NCI-H226 (cell line): Measurements from ENCODE around the gene CDAN1.

Experiments used
- DNase-seq: peaks from one replicate; pipeline ENCODE4 v3.0.0-alpha.2; 2015

CDAN1 gene

DNA sequence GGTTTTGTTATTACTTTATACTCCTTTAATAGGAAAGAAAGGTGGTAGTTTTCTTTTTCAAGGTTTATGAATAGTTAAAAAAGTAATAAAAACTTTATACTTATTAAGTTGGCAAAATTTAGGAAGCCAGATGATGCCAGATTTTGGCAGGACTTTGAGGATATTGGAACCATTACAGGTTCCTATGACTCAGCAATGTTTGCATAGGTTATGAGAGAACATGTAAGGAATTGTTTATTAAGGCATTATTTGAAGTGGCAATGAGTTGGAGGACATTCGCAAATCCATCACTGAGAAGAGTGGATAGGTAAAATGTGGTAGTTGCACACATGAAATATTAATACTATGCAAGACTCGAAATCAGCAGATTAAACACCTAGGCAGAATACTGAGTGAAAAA is 29.9 kb downstream of the CDAN1 start:
- no peak for DNase-seq

DNA sequence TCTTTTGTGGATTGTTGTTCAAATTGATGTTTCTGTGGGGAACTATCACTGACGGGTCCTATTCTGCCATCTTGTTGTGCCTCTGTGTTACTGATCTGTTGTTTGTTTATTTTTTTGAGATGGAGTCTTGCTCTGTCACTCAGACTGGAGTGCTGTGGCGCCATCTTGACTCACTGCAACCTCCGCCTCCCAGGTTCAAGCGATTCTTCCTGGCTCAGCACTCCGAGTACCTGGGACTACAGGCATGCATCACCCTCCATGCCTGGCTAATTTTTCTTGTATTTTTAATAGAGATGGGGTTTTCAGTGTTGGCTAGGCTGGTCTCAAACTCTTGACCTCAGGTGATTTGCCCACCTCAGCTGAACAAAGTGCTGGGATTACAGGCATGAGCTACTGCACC is 31.6 kb downstream of the CDAN1 start:
- DNase-seq: no peak

DNA sequence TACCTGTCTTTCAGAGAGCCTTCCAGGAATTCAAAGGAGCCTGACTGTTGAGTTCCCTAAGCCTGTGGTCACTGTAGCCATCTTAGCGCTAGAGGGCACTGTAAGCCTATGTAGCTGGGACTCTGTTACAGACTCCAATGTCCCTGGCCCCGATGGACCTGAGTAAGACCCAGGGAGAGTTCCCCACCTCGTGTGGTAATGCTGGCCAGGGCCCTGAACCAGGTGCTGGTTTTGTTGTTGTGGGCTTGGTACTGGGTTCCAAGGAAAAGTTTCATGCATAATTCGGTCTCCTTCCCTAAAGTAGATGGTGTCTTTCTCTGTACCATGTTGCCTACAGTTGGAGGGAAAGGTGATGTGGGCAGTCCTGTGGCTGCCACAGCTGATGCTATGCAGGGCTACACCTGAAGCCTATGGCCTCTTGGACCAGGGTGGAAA is 32.4 kb downstream of the CDAN1 start:
- DNase-seq: no peak

DNA sequence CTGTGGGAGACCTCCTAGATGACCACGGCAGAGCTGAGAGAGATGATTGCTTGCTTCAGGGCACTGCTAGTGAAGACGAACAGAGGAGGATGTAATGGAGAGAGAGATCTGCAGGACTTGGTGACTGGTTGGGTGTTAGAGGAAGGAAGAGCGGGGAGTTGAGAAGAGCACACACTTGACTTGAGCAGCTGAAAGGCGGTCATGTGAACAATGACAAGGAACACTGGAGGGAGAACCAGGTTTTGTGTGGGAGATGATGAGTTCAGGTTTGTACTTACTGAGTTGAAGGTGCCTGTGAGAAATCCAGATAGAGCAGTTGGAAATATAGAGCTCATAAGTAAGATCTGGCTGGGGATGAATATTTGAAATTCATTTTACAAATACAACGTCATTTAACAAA is 40.3 kb downstream of the CDAN1 start:
- DNase-seq: no peak

- no peak for DNase-seq
Measured at GRCh38 chr15:42695527-42696071, 41.3 kb downstream of the CDAN1 start.

DNA sequence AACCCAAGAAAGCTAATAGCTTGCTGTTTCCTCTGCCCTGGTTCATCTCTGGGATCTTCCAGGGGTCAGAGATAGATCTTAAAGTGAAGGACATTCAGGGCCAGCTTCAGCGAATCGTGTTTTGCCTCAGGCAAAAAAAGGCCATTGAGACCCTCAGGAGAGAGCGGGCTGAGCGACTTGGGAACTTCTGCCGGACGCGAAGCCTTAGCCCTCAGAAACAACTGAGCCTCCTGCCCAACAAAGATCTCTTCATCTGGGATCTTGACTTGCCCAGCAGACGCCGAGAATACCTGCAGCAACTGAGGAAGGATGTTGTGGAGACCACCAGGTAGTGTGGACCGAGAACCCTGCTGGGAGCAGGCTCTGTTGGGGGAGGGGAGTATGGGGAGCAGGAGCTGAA is 42.5 kb downstream of the CDAN1 start:
- DNase-seq: no peak

DNA sequence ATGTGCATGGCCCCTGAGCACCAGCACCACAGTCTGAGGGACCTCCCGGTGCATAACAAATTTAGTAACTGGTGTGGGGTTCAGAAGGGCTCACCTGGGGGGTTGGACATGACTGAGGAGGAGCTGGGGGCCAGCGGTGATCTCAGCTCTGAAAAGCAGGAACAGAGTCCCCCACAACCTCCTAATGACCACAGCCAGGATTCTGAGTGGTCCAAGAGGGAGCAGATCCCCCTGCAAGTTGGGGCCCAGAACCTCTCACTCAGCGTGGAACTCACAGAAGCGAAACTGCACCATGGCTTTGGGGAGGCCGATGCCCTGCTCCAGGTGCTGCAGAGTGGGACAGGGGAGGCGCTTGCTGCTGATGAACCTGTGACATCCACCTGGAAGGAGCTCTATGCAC is 43.0 kb downstream of the CDAN1 start:
- DNase-seq: no peak

DNA sequence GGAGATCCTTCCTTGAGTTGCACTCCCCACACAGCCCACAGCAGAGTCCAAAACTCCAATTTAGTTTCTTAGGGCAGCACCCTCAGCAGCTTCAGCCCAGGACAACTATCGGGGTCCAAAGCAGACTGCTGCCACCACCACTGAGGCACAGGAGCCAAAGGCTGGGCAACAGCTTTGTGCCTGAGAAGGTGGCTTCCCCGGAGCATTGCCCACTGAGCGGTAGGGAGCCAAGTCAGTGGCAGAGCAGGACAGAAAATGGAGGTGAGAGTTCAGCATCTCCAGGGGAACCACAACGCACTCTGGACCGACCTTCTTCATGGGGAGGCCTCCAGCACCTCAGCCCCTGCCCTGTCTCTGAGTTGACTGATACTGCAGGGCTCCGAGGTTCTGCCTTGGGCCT is 43.4 kb downstream of the CDAN1 start:
- DNase-seq: no peak

GRCh38 chr15:42692997-42693396 is 43.9 kb downstream of the CDAN1 start:
- DNase-seq: no peak

GRCh38 chr15:42692536-42692935 is 44.4 kb downstream of the CDAN1 start:
- DNase-seq: no peak

GRCh38 chr15:42691770-42692169 is 45.2 kb downstream of the CDAN1 start:
- no peak for DNase-seq

GRCh38 chr15:42691308-42691707 is 45.6 kb downstream of the CDAN1 start:
- DNase-seq: no peak

DNA sequence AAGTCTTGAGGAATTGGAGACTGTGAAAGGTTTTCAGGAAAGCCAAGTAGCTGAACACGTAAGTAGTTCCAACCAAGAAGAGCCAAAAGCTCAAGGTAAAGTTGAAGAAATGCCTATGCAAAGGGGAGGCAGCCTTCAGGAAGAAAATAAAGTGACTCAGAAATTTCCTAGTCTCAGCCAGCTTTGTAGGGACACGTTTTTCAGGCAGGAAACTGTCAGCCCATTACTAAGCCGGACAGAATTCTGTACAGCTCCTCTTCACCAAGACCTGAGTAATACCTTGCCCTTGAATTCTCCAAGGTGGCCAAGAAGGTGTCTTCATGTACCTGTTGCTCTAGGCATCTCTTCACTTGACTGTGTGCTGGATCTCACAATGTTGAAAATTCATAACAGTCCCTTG is 48.6 kb downstream of the CDAN1 start:
- DNase-seq: no peak

DNA sequence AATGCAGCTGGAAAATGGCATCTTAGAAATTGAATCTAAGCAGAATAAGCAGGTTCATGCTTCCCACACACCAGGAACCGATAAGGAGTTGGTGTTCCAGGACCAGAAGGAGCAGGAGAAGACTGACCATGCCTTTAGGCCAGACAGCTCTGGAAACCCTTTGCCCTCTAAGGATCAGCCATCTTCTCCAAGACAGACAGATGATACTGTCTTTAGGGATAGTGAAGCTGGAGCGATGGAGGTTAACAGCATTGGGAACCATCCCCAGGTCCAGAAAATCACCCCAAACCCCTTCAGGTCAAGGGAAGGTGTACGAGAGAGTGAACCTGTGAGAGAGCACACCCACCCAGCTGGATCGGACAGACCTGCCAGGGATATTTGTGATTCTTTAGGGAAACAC is 49.2 kb downstream of the CDAN1 start:
- no peak for DNase-seq

GRCh38 chr15:42686281-42686680 is 50.6 kb downstream of the CDAN1 start:
- DNase-seq: no peak

DNA sequence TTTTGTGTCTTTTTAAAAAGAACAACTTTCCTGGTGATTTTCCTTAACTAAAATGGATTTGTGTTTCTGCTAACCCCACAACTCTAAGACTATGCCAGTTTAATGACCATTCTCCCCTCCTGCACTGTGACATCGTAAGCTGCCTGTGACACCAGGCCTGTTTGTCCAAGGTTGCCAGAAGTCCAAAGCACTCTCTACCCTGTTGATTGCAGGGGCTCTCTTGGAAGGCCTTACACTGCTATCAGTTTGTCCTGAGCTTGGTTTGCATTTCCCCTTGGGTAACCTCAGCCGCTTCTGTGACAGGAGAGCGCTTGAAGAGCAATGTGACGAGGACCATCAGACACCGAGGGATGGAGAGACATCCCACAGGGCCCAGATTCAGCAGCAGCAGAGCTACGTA is 55.8 kb downstream of the CDAN1 start:
- no peak for DNase-seq

- DNase-seq: peak; percentile 16
Measured at GRCh38 chr15:42680142-42680482, 56.8 kb downstream of the CDAN1 start.

DNA sequence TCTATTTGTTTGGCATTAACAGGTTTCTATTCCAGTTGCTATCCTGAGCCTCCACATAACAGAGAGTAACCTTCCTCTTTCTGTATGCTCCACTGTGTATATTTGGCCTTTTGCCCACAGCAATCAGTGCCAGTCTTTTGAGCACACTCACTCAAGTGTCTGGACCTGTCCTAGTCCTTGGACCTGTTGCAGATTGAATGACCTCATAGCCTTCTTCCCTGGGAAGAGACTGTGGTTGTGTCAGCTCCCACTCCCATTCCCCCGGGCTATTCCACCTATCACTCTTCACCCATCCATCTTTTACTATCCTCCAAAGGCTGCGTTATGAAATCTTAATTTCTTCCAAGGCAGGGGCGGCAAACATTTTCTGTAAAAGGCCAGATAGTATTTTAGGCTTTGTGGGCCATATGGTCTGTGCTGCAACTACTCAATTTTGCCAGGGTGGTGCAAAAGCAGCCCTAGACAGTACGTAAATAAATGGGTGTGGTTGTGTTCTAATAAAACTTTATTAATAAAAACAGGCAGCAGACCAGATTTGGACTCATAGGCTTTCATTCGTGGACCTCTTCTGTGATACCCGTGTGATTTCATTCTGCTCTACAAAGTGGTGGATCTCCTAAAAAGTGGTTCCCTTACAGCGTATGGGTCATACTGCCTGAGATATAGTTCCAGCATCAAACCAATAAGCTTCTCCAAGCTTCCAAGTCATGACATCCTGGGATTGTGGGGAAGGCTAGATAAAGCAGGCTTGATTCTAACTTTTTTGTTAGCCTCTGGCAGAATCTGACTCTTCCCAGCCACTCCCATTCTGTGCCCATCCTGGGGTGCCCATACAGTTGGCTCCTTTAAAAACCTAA is 57.4 kb downstream of the CDAN1 start:
- DNase-seq: peak; percentile 51

DNA sequence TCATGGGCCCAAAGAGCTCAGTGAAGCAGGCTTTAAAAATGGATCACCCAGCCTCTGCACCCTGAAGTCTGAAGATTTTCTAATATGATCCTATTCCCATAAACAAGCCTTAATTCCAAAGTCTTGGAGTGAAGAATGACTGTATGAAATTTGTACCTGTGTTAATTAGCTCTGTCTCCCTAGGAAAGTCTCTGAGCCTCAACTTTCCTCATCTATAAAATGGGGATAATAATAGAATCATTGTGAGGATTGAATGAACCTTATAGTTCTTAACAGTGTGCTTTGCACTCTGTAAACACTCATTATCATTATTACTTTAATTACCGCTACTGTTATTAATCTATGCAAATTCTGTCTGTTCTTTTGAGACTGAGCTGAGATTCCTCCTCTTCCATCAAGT is 61.9 kb downstream of the CDAN1 start:
- no peak for DNase-seq

- DNase-seq: no peak
Measured at GRCh38 chr15:42674472-42674871, 62.5 kb downstream of the CDAN1 start.
